ENCODE measurements around the gene ING5. TPM values are rescaled to one million over a fixed set of nuclear protein-coding genes. Genes with fewer than 3 reads are reported as not detected.

The ING5 gene
- total RNA-seq, 3 donors from 2014 or later = 24.6 to 52.3 (median 35.1) TPM

- ATAC-seq (no peak), DNase-seq (peak in 1 of 3 donors; percentile 31)
- Histone ChIP-seq H3K9me3 (no peaks in the 10 kb centered on the region), H3K4me3 (no peak overlapping the region), H3K36me3 (ENCODE audit: low read depth) (no peaks in the 10 kb centered on the region), H3K4me1 (ENCODE audit: low read depth) (peaks cover 10% of the 10 kb centered on the region)
- TF ChIP-seq CTCF (IDR thresholded peaks at IDR 0.05) = no peak
- intact Hi-C loops (cut with DNase I, micrococcal nuclease) = no loop called here
Observed at GRCh38 chr2:241769819-241770184, 68.0 kb downstream of the ING5 start.

GRCh38 chr2:241770185-241770935 lies 68.5 kb downstream of the ING5 start:
- Histone ChIP-seq H3K4me3 (no peak overlapping the region), H3K36me3 (ENCODE audit: low read depth) (no peaks in the 10 kb centered on the region), H3K9me3 (no peaks in the 10 kb centered on the region), H3K4me1 (ENCODE audit: low read depth) (peaks cover 15% of the 10 kb centered on the region)
- TF ChIP-seq CTCF (IDR thresholded peaks at IDR 0.05) = no peak
- ATAC-seq = no peak
- DNase-seq = peak in 2 of 3 donors; percentile 26 to 52
- intact Hi-C loops (cut with DNase I, micrococcal nuclease) = no loop called here

- DNase-seq = no peak
- Histone ChIP-seq H3K9me3 (no peaks in the 10 kb centered on the region), H3K4me3 (no peak overlapping the region), H3K4me1 (ENCODE audit: low read depth) (peaks cover 18% of the 10 kb centered on the region), H3K36me3 (ENCODE audit: low read depth) (no peaks in the 10 kb centered on the region)
- intact Hi-C loops (cut with DNase I, micrococcal nuclease) = no loop called here
- no peak for TF ChIP-seq CTCF (IDR thresholded peaks at IDR 0.05)
- no peak for ATAC-seq
Observed at GRCh38 chr2:241770936-241771285, 69.1 kb downstream of the ING5 start.

- peaks cover 20% of the 10 kb centered on the region for H3K4me1 ChIP-seq (ENCODE audit: low read depth)
- intact Hi-C loops (cut with DNase I, micrococcal nuclease) = no loop called here
- H3K9me3 ChIP-seq = no peaks in the 10 kb centered on the region
- ATAC-seq = no peak
- H3K36me3 ChIP-seq (ENCODE audit: low read depth) = no peaks in the 10 kb centered on the region
- no peak for TF ChIP-seq CTCF (IDR thresholded peaks at IDR 0.05)
- peak in 2 of 3 donors; percentile 42 to 60 for DNase-seq
- H3K4me3 ChIP-seq = no peak overlapping the region
Observed at GRCh38 chr2:241771286-241772062, 69.6 kb downstream of the ING5 start.

GRCh38 chr2:241772063-241772499 lies 70.2 kb downstream of the ING5 start:
- peaks cover 24% of the 10 kb centered on the region for H3K4me1 ChIP-seq (ENCODE audit: low read depth)
- intact Hi-C loops (cut with DNase I, micrococcal nuclease) = no loop called here
- H3K36me3 ChIP-seq (ENCODE audit: low read depth) = no peaks in the 10 kb centered on the region
- no peak for TF ChIP-seq CTCF (IDR thresholded peaks at IDR 0.05)
- H3K4me3 ChIP-seq = no peak overlapping the region
- ATAC-seq (no peak), DNase-seq (no peak)
- no peaks in the 10 kb centered on the region for H3K9me3 ChIP-seq
